HG03135 (cell line): ENCODE results near the gene RGS7BP.

ENCODE experiments used
- ATAC-seq: cut with Tn5 transposase; IDR thresholded peaks from one replicate; pipeline ENCODE4 v1.9.1; 2021; ENCODE audit warnings: mild to moderate bottlenecking, moderate library complexity; ENCODE audit not compliant: unreplicated experiment

RGS7BP gene

DNA sequence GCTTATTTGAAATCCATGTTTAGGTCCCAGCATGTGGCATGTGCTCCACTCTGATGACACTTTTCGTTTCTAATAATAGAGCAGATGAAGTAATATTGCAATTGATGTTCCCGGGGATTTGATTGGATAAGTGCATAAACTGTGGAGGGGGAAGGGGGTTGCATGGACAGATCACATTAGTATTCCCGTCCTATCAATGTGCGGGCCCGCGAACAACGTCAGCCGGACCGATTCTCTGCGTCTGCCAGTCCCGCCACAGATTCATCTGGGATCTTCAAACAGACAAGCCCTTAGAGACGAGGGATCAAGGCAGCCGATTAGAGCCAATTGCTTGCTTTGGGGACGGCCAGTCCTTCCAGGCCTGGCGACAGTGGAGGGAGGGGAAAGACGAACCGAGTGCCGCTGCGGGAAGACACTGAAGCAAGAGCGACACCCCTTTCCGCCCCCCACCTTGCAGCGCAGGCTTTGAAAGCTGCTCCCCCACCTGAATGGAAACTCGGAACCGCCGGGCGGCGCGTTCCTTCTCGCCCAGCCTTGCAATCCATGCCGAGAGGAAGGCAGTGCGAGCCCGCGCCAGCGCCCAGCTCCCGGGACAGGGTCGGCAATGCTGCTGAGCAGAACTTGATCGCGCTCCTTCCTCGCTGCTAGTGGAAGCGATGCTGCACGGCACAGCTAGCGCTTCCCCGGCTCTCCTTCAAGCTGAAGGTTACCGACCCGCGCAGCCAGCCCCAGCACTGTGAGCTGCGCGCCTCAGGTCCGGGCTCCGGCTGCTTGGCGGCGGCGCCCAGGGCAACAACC is at the start of gene RGS7BP:
RGS7BP (plus strand) TSS at position 247 of the 798 bp plus-strand sequence. CDS start 610 bp downstream, outside the sequence.
- no peak for ATAC-seq

DNA sequence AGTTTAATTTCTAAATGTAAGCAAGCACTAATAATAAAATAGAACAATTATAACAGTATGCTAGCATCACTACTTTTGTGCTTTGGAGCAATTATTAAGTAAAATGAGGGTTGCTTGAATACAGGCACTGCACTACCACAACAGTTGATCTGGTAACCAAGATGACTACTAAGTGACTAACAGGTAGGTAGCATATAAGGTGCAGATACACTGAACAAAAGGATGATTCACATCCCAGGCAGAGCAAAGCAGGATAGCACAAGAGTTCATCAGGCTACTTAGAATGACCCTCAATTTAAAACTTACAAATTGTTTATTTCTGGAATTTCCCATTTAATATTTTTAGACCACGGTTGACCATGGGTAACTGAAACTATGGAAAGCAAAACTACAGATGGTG is 48.0 kb upstream of the RGS7BP start:
- no peak for ATAC-seq

DNA sequence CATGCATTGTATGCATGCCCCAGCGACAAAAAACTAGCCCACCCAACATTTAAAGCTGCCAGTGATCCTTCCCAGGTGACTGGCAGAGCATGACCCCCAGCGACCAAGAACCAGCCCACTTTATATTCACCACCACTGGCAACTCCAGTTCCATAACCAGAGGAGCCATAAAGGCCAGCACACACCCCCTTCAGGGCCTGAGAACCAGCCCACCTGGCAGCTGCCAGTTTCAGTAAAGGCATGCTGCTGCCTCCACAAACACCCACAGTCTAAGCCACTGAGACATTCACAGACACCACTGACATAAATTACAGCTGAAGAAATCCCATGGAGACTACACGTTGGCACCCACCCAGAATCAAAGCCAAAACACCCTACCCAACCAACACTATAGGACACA is 46.9 kb upstream of the RGS7BP start:
- ATAC-seq: no peak

DNA sequence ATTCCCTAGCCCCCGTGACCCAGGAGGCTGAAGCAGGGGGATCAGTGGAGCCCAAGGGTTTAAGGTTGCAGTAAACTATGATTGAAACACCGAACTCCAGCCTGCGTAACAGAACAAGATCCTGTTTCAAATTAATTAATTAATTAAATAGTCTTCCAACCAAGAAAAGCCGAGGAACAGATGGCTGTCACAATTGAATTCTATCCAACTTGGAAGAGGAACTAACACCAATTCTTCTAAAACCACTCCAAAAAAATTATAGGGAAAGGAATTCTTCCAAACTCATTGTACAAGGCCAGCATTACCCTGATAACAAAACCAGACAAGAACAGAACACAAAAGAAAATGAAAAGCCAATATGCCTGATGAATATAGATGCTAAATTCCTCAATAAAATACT is 43.4 kb upstream of the RGS7BP start:
- no peak for ATAC-seq

DNA sequence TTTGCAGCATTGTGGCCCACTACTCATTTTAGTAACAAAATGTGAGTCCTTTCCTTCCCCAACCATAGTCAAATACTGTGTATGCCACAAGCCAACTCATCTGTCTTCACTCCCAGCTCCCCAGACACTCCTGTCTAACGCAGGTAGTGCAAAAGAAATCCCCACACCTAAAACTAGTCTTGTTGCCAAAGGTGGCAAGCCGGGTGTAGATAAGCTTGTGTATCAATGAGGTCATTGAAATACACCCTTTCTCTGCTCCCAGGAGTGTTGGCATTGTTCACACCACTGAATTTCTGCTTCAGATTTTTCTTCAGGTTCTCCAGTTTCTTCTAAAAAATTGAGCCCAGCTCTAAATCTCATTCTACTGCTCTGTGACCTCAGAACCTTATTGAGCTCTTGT is 19.7 kb upstream of the RGS7BP start:
- ATAC-seq: no peak

DNA sequence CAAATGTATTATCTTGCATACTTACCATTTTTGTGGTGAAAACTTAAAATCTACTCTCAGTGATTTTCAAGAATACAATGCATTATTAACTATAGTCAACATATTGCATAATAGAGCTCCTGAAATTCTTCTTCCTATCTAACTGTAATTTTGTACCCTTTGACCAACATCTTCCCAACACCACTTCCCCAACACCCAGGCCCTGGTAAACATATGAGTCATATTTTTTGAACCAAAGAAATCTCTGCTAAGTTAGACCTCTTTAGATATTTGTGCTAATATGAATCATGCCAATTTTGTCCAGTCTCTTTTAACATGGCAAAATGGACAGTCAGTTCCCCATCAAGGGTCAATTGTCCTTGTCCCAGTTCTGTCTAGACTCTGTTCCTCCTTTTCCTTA is 18.5 kb upstream of the RGS7BP start:
- no peak for ATAC-seq

DNA sequence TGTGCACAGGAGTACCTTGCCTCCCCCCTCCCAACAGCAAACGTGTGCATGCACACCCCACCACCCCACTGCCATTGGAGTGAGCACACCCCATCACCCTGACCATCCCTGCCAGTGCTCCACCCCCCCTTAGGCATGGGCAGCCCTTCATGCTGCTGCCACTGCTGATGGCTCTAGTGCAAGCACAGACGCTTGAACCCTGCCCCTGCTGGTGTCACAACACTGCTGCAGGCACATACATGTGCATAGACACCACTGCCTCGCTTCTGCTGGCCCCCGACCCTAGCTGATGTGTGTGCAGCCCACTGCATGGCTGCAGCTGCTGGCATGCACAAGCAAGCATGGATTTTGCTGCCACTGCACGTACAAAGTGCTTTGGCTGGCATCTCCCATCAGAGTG is 16.0 kb upstream of the RGS7BP start:
- ATAC-seq: no peak

DNA sequence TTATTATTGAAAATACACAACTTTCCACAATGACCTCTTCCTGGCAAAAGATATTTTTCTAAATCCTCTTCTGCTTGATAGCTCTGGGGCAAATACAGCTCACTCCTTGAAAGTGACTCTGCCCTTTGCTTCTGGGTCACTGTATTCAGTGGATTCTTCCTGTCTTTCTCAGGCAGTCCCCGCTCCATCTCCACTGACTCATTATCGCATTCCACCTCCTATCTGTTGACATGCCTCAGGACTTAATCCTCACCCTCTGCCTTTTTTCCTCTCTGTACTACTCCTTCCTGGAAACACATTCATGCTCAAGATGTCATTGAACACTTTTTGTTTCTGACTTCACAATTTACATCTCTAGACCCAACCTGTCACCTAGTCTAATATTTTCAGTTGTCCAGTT is 8.4 kb upstream of the RGS7BP start:
- no peak for ATAC-seq

DNA sequence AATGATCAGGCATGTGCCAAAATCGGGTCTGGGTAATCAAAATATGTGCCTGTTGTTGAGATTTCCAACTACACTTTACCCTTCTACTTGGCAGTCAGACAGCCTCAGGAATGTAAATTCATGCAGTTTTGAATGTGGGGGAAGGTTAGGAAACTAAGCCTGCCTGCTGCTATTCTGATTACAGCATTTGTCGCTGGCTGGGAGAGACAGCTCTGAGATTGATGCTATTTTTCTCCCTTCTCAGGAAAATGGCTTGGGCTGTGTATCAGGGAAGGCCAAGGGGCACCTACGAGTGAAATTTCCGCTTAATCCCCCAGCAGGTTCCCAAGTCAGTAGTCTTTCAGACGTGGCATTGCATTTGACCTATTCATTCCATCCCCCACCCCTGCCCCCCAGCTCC is 3.6 kb upstream of the RGS7BP start:
- no peak for ATAC-seq

DNA sequence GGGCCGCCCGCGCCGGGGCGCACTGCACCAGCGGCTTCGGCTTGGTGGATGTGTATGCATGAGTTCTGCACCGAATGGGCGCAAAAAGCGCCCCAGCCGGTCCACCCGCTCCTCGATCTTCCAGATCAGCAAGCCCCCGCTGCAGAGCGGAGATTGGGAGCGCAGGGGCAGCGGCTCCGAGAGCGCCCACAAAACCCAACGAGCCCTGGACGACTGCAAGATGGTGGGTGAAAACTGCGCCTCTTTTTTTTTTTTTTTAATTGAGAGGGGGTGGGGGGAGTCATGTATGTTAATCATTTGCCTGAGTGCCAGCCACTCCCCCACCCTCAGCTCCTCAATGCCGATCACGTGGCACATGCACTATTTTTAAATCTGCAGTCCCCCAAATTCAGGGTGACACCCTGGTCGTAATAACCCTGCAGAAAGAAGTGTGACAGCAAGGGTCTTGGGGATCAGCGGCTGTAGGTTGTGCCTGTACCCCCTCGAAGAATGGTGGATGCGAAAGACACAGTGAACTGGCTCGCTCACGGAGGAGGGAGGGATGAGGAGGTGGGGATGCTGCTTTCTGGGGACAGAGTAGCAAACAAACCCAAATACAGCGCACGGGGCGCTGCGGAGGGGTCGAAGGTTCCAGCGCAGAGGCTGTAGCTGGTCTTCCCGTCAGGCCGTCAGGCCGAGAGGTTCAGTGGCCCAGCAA is 900 bp downstream of the RGS7BP start:
- ATAC-seq: no peak

DNA sequence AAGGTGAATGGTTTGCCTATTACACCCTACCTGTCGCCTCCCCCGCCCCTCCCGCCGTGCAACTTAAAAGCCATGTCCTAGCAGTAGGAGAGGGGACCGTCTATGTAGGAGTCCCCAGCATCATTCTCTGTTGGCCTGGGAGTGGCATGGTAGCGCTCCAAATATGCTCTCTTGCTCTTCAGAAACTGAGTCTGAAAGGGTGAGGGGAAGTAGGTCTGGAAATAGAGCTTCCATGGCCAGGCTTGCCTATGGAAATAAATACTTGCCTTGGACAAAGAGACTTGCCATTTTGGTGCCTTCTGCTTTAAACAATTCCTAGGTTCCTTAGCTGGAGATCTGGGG is 1.4 kb downstream of the RGS7BP start:
- ATAC-seq: no peak

DNA sequence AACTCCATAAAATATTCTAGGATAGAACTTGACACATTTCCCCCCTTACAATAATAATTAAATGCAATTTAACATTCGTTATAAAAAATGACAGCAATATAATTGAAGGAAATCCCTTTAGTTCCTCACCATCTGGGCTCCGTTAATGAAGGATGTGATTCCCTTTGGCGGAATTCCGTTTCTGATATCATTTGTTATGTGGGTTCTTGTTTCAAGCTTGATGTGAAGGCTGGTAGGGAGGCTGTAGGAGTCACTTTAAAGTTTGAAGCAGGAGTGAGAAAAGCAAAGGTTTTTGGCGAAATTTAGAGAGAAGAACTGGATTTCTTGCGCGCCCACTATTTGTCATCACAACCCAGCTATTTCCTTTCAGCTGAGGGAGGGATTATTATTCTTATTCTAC is 4.0 kb downstream of the RGS7BP start:
- no peak for ATAC-seq

DNA sequence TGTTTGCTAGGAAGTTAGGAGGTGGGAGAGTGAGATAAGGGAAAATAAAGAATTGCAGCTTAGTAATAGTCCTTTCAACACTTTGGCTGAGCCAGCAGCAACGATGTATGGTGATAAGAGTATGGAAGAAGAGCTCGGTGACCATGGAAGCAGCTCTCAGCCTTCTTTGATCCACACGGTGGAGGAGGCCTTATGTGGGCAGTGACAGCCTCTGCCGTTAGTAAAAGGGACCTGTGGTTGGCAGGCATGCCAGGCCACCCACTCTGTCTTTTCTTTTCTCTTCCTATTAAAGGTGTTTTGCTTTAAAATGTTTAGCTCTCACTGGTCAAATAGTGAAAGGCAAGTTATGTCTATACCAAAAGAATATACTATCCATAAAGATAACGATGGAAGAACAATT is 7.7 kb downstream of the RGS7BP start:
- no peak for ATAC-seq

DNA sequence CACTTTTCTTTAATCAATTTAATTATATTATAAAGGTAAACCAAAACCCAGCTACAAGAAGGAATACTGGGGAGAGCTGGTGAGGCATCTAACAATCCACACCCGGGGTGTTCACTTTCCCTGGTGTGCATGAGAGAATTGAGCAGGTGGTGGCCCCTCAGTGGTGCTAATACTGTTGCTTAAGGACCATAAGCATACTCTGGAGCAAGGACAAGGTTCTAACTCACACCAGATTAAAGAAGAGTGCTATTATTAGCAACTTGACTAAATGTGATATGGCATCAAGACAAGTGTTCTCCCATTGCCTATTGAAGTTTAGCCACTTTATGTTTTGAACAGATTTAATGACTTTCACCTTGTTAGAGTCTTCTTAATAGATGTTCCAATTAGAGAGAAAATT is 8.8 kb downstream of the RGS7BP start:
- no peak for ATAC-seq

DNA sequence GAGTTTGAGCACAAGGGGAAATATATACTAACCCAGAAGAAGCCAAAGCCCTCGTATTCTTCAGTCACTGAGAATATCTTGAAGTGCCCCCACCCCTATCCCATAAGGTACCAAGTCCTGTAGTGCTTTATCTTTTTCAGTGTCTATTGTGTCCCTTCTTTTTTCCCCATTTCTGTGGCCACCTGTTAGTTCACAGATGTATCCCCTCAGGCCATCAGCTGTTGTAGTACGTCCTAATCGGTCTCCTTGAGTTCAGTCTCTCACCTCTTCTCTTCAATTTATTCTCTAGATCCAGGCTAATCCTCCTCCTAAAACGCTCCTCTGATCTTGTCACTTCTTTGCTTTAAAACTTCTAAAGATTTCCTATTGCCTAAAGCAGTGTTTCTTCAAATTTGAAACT is 10.4 kb downstream of the RGS7BP start:
- ATAC-seq: no peak

DNA sequence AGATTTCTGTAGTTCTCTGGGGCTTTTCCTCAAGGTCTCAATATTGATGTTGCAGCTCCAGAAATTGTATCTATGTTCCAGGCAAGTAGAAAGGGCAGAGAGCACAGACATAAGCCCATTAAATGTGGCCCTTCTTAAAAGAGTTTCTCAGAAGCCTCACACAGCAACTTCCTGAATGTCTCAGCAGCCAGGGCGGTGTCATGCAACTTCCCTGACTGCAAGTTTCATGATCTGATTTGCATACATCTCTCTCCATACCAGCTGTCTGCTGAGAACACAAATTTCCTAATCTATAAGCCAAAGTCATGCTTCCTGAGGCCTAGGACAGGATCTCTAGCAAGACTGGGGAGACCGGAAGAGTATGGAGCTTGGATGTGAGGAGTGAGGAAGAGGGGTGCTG is 13.0 kb downstream of the RGS7BP start:
- ATAC-seq: no peak

DNA sequence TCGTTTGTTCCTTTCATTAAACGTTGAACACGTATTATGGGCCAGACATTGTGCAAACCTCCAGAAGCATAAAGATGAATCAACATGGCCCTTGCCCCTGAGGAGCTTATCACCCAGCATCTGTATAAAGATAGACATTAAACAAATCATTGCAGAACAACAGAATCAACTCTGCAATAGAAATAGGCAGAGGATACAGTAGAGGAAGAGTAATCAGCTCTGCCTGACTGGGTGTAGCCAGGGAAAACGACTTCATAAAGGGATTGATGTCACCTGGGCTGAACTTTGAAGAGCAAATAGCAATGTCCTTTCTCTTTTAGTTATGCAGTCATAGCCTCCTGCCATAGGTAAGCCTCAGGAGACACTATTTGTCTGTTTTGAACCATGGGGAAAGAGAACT is 13.4 kb downstream of the RGS7BP start:
- ATAC-seq: no peak

DNA sequence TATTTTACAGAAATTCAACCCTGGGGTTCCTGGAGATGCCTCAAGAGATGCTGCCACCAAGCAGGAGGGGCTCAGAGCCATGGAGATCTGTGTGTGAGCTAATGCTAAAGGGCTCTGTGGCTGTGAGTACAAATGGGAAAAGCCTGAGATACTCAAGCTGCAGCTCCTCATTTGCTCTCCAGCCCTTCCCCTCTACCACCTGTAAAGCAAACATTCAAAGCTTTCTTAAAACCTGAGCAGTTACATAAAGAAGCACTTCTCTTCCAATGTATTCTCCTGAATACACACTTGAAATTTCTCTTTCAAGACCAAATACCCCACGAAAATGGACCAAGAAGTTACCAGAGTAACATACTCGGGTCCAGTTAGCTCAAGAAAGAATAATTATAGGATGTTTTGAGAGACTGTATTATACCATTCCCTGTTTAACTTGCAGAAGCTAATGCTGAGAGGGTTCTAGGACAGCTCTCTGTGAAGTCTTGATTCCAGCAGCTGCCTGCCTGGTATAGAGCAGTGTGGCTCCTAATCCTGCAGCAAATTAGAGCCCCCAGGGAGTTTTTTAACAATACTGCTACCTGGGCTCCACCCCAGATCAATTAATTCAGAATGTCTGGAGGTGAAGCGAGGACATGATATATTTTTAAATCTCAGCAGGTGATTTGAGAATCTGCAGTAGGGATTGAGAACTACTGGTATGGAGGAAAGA is 21.1 kb downstream of the RGS7BP start:
- no peak for ATAC-seq

DNA sequence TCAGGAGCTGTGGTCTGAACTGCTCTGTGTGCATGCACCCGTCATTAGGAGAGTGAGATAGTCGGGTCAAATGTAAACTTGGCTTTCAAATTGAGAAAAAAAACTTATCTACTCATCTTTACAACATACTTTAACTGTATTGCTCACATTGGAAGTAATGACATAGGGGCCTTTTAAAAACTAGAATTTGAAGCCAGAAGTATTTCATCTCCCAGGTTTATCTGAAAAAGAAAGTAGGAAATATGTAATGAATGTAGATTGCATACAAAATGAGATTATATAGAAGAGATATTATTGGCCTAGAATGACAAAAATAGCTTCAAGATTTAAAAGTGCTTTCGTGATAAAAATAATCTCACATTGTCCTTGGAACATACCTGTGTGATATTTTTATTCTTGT is 24.3 kb downstream of the RGS7BP start:
- no peak for ATAC-seq

DNA sequence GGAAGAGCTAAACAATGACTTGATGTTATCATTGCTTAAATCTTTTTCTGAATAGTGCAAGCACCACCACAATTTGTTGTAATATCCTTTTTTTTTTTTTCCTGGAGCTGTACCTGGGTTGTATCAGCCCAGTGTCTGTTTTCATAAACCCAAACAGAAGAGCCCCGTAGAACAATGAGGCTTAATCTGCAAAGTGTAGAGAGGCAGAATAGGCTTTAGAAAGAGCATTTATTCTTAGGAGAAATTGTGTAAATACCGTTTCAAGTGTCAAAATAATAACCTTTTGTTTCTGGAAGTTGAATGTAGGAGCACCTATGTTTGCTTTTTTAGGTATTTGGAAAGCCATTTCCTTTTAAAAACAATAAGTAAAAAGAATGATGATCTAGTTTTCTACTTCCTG is 26.4 kb downstream of the RGS7BP start:
- no peak for ATAC-seq

DNA sequence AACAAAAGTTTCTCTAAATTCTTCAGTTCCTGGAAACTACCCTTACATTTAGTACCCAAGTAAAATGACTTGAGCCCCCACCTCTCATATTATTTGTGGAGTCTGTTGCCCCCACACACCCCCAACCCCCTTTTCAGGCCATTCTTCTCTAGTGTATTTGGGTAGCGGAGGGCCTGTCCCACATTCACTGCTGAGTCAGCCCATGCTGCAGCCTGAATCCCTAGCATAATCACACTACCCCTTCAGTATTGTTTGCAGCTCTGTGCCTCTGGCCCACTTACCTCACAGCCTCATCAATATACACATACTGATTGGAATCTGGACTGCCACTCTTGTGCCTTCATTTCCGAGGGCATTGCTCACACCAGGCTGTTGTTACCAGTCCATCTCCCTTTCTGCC is 26.8 kb downstream of the RGS7BP start:
- no peak for ATAC-seq

DNA sequence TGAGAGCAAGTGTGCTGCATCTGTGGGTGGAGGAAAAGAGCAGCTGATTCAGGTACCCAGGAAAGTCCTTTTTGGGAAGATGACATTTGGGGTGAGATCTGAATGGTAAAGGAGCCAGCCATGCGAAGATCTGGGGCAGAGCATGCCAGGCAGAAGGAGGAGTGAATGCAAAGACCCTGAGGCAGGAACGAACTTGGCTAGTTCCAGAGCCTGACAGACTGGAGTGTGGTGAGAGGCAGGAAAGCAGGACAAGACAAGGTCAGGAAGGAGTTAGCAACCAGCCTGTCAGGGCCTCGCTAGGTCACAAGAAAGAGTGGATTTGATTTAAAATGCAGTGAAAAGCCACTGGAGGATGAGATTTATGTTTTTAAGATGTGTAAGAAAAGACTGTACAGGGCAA is 28.2 kb downstream of the RGS7BP start:
- no peak for ATAC-seq
